Measurements from ENCODE around the gene SLC20A1.

SLC20A1 gene

GRCh38 chr2:112708968-112709367, 63.2 kb downstream of the SLC20A1 start:
- DNase-seq = peak in 20 of 56 donors; percentile 7 to 68 (median 31)

GRCh38 chr2:112709703-112710102, 64.0 kb downstream of the SLC20A1 start:
- DNase-seq = peak in 1 of 56 donors; percentile 11

GRCh38 chr2:112710956-112711750, 65.4 kb downstream of the SLC20A1 start:
- no peak for DNase-seq

GRCh38 chr2:112712465-112712864, 66.7 kb downstream of the SLC20A1 start:
- no peak for DNase-seq

- DNase-seq = peak in 13 of 56 donors; percentile 7 to 70 (median 24)
Measured at GRCh38 chr2:112712903-112713584, 67.3 kb downstream of the SLC20A1 start.

Measured in nucleus accumbens (tissue), 56 donors.